RPMI8226 (cell line): ENCODE measurements around the gene GPR12.
"Not testable (repeated sequence)": the region's sequence is repeated elsewhere in the genome, so short reads cannot be mapped to it uniquely, and the experiment has no call there.

Experiments used
- DNase-seq: peaks from one replicate; pipeline ENCODE4 v3.0.0-alpha.2; 2015

Gene GPR12

DNA sequence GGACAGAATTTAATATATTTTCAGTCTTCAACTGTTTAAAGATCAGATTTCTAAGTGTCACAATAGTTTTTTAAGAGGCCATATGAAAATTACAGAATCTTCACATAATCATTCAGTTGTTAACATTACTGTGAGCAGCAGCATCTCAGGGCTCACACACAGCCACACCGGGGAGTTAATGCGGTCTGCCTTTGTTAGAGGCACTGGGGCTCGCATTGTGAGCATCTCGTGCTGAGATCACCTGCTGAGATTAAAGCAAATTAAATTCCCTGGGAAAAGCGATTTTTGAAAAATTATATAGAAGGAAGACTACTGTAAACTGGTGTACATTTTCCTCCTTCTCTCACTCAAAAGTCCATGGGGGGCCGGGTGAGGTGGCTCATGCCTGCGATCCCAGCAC lies 16.6 kb downstream of the GPR12 start:
- DNase-seq: no peak

DNA sequence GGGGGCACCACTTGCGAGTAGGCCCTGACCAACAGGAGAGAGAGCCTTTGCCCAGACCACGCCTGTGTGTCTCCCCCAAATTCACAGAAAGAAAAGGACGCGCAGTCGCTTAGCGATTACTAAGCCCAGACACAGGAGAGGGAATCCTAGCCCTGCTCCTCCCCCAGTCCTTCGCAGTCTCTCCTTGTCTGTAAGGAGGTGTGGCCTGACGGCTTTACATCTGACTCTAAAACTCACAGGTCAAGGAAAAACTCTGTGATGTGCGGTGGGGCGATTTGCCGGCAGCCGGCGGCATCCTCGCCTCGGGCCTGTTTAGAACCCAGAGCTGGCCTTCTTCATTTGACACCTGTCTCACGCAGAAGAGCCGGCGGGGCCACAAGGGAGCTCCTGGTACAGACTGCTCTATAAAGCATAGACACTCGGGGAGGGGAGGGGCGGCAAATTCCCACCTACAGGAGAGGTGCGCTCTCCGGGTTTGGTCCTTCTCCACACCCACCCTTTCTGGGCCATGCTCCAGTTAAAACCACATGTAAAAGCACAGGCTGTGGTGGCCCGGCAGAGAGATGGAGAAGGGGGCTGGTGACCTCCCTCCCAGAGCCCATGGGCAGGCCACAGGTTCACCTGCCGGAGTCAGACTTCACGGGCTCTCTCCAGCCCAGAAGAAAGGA lies 17.8 kb downstream of the GPR12 start:
- no peak for DNase-seq

DNA sequence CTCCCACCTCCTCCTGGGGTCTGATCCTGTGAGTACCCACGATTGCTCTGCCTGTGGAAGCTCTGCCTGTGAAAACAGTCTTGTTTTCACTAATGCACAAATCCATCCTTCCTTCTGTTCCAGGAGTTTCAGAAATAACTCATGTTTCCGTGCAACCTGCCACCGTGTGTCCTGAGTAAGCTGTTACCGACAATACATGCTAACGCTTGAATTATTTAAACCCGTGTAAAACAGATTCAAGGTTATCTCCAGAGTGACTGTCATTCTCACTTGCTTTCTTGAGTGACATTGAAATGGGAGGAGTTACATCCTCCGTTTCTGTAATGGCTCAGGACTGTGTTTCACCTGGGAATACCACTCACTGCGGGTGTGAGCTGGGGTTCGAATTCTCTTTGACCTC lies 24.9 kb downstream of the GPR12 start:
- no peak for DNase-seq

DNA sequence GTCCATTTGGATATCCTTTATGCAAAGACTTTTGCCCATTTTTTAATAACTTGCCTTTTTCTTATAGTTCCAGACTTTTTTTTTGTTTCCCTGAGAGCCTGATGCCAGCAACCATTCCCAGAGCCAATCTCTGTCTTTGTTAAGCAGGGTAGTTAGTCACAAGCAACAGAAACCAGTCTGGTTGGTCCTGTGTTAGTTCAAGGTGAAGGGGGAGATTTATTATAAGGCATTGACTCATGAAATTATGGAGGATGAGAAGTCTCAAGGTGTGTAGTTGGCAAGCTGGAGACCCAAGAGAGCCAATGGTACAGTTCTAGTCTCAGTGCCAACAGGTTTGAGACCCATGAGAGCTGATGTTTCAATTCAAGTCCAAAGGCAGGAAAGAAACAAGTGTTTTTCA lies 33.0 kb downstream of the GPR12 start:
- no peak for DNase-seq

DNA sequence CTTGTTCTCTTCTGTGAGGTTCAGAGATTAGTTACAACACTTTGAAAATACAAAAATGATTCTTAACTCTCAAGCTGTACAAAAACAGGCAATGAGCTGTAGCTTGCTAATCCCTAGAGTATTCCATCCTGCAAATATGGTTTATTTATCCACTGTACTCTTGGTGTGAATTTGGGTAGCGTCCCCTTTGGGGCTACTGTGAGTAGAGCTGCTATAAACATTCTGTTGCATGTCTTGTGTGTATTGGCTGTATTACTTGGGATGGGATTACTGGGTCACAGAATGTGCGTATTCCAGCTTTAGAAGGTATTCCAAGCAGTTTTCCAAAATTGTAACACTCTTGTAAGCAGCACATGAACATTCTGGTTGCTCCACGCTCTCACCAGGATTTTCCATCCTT lies 33.5 kb downstream of the GPR12 start:
- DNase-seq: no peak

DNA sequence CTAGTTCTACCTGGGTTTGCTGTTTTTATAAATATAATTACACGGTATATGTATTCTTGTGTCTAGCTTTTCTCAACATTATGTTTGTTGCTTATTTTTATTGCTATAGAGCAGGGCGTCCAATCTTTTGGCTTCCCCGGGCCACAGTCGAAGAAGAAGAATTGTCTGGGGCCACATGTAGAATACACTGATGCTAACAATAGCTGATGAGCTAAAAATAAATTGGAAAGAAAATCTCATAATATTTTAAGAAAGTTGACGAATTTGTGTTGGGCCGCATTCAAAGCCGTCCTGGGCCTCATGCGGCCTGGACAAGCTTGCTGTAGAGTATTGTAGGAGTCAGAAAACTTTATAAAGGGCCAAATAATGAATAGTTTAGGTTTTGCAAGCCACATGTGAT lies 33.9 kb downstream of the GPR12 start:
- no peak for DNase-seq

DNA sequence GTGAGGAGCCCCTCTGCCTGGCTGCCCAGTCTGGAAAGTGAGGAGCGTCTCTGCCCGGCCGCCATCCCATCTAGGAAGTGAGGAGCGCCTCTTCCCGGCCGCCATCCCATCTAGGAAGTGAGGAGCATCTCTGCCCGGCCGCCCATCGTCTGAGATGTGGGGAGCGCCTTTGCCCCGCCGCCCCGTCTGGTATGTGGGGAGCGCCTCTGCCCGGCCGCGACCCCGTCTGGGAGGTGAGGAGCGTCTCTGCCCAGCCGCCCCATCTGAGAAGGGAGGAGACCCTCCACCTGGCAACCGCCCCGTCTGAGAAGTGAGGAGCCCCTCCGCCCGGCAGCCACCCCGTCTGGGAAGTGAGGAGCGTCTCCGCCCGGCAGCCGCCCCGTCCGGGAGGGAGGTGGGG lies 37.0 kb downstream of the GPR12 start:
- DNase-seq: not testable (repeated sequence)

DNA sequence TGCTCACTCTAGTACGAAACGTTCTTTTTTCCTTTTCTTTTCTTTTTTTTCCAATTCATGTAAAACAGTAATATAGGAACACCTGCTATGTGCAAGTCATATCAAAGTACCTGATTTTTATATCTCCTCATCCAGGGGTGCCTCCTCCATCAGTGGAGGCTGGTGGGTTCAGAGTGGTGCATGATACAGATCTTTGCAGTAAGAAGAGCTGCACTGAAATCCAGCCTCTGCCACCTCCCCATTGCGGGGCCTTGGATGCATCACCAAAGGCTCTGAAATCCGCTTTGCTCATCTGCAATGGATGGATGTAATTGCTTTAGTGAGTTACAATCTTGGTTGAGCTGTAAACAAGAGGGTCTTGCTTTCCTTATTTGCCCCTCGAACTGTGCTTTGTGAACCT lies 38.3 kb downstream of the GPR12 start:
- DNase-seq: no peak

DNA sequence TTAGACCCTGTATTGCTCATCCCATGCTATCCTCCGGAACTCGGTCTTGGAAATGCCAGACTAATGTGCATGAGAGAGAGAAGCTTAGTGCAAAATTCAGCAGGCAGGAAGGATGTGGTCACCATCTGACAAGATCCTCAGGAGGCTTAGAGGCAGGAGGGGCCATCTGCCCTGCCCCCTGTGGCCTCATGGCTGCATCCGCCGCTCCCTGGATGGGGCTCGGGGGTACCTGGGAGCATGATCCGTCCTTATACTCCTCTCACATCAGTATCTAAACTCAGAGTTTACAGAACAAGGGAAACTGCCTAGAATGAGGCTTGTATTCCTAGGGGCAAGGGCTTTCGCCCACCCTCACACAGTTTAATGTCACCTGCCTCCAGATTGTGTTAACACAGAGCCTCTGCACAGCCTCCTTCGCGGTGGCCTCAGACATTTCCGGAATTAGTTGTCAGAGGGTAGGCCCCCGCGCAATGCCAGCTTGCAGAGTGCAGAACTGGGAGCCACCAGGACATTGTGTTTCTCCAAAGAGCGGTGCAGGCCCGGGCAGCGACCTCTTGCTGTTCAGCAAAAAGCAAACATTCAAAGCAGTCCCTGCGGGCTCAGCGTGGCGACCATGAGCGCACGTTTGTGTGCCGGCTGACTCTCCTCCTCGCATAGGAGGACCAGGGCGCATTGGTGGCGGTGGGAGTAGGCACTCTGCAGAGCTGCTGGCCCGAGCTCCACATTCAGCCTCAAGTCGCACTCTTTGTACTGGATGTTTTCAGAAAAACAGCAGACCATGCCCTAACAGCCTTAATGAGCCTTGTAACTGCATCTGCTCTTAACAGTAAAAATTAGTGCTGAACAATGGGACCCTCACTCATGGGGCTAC lies 39.1 kb downstream of the GPR12 start:
- no peak for DNase-seq

DNA sequence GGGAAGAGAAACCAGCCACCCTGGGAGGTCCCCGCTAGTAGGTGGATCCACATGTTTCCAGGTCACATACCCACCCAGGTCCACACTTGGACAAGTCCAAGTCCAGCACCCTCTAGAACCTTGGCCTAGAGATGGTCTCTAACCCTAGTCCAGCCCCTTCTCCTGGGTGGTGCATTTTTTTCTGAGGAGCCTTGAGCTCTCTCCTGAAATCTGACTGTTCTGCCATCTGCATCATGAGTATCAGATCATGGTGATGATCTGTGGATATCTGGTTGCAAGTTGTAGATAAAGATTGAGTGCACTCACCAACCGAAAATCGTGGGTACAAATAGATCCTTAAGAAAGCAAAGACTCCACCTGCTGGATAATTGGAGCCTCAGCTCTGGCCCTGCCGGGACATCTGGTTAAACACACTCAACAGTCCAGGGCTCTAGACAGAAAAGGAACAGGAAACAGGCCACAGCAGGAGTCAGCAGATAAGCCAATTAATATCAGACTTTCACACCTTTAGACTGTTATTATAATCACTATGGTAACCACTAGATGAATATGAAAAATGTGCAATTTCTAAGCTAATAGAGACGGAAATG lies 41.1 kb downstream of the GPR12 start:
- DNase-seq: no peak

DNA sequence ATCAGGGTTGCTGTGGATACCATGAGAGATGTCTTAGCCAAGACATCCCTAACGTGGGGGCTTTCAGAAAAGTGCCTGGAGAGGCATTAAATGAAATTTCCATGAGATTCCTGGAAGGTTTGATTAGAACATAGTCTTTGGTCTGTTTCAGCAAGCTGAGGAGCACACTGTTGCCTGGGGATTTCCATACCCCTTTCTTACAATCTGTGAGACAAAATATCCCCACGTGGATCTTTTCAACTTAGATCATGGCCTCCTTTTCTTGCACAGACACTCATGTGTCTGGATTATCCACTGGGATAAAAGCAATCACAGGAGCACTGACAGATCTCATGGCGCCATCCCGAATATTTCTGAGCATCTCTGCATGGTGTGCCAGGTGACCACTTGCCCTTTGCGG lies 41.7 kb downstream of the GPR12 start:
- DNase-seq: no peak

DNA sequence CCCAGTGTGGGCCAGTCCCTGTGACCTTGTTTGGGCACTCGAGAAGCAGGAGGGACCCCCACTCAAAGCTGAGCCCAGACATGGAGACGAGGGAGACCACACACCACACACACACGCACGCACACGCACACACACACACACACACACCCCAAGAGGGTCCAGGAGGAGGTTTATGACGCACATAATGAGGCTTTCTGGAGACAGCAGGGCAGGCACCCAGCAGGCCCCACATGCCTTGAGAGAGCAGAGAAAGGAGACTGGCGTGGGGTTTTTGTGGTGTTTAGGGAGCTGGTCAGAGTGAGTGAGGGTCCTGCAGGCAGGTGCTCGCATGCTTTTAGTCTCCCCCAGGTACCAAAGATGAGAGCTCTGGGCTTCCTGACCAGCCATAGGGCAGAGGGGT lies 42.4 kb downstream of the GPR12 start:
- no peak for DNase-seq

DNA sequence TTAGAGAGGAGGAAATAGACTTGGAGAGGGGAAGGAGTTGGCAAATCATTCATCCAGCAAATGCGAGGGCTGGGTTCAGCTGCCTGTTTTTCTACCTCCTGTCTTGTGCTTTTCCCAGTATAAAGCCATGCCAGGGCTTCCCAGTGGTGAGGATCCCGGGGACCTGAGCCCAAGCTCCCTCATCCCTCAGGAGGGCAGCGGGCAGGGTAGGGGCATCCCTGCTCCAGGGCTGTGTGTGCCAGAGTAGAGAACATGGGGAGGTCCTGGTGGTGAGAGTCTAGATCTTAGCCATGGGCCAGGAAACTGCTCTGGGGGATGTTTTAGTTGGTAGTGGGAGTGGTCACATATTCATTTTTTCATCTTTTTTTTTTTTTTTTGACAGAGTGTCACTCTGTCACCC lies 43.6 kb downstream of the GPR12 start:
- DNase-seq: no peak

DNA sequence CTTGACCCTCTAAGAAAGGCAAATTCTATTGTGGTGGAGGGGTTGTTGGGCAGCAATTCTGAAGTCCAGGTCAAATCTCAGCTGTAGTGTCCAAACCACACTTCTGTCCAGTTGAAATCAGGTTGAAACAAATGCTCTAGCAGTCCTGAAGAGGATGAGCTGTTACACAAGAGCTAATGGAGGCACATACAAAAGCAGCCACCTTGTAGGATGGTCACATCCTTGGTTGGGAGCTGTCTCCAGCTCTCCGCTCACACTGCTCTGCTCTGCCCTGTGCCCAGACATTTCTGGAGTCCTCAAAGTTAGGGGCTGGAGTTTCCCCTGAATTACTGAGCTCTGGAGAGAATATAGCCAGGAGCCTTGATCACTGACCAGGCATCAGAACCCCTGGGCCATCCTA lies 47.2 kb downstream of the GPR12 start:
- DNase-seq: no peak

DNA sequence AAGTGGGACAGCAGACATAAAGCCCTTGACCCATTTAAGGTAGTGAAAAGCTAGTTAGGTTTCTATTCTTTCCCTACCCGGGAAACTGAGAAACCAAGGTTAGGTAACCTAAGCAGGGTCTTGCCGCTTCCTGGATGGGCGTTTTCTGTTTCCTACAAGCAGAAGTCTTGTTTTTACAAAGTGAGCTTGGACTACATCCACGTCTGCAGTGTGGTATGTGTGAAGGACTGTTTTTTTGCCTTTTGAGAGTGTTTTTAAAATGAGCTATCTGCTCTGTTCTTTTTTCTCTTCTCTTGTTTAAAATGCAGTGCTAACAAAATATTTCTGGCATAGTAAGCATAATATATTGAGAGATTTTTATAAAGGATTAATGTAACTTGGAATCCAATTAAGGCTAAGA lies 49.4 kb downstream of the GPR12 start:
- DNase-seq: no peak

DNA sequence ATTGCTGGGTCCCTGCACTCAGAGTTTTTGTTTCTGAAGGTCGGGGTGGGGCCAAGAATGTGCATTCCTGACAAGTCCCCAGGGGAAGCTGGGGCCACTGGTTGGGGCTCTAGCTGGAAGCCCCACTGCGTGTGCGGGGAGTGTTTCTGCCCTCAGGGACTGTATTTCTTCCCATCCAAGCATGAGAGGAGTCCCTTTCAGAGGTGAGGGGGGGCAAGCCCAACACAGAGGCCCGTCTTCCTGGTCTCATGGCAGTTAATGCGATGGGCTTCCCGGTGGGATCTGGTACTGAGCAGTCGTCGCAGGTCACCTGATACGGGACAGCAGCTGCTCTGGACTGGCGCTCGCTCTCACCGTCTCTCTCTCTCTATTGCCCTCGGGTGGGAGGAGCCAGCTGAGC lies 50.4 kb downstream of the GPR12 start:
- DNase-seq: no peak

DNA sequence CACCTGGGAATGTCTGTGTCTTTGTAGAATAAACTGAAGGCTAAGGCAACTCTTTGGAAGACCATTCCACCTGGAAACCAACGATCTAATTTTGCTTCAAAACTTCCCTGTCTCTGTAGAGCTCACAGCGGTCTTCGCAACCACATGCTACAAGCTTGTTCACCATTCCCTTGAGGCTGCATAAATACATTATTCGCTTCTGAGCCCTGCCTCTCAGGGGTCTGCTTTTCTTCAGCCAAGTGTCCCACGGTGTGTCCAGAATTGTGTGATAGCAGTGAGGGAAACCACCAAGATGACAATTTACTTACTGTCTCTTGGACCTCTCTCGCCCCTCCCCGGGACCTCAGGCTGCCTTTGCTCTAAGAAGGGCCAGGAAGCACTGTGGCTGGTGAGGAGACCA lies 51.1 kb downstream of the GPR12 start:
- no peak for DNase-seq

DNA sequence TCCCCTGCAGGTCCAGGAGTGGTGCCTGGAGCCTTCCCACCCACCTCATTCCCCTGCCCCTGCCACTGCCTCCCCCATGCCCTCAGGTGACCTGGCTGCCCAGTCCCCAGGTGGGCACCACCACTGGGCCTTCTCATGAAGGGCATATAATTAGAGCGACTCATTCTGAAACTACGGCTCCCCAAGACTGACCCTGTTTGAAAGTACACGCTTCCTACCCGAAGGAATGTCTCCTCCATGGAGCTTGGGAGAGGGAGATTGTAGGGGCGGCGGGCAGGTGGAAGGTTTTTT lies 52.6 kb downstream of the GPR12 start:
- no peak for DNase-seq

DNA sequence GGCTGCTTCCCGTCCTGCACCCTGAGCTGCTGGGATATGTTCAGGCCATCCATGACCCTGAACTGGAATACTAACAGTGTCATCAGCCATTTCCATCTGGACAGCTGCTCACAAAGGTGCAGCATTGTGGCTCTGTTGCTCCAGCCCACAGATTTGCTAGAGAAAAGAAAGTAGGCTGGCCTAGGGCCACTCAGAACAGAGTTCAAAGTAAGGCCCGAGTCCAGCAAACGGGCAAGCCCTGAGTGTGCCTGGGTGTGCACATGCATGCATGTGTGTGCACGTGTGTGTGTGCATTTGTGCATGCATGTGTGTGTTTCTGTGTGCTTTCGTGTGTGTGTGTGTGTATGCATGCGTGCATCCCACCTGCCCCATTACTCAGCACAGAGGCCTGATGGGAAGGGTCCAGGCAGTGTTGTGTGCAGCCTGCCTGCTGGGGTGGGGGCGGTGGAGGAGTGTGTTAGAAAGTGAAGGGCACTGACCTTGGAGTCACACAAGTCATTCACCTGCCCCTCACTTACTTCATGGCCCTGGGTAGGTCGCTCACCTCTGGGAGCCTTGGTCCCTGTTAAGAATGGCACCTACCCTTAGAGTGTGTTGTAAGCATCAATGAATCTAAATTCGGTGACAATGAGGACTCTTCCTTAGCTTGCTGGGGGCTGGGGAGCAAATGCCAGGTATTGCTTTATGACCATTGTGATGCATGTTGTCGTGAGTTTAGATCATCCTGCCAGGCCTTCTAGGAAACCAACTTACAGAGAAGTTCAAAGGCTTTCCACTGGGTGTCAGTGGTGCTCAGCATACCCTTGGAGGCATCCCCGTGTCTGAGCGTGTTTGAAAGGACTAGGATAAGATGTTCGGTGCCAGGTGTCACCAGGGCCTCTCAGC lies 53.2 kb downstream of the GPR12 start:
- DNase-seq: peak; percentile 36

DNA sequence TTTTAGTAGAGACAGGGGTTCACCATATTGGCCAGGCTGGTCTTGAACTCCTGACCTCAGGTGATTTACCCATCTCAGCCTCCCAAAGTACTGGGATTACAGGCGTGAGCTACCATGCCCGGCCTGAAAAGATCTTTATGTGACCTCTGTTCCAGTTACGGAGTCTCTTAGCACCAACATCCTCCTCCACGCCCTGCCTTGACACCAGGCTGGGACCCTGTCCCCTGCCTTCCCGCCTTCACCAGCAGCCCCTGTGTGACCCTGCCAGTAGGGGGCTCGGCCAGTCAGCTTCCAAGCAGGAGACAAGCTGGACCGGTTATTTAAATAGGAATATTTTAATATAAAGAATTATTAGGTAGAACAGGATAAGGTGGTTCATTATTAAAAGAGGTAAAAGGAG lies 54.2 kb downstream of the GPR12 start:
- no peak for DNase-seq

DNA sequence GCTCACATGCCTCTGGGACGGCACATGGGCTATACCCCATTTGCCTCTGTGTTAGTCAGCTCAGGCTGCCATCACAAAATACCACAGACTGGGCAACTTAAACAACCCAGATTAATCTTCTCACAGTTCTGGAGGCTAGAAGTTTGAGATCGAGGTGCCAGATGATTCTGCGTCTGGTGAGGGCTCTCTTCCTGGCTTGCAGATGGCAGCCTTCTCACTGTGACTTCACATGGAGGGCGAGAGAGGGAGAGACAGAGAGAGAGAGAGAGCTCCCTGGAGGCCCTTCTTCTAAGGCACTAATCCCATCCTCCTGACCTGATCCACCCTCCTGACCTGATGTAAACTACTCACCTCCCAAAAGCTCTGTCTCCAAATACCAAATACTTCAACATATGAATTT lies 55.0 kb downstream of the GPR12 start:
- DNase-seq: no peak
